H1 (cell line): ENCODE measurements around the gene MKKS. TPM values are rescaled to one million over a fixed set of nuclear protein-coding genes. Genes with fewer than 3 reads are reported as not detected.

Experiments used
- CTCF ChIA-PET: fragments of 300-600 bp; sonication (Branson Sonifier 250); formaldehyde crosslinking; loops from one replicate; lab custom pipeline; 2021; ENCODE audit not compliant: partially characterized antibody; lab: Charles Lee
- POLR2A ChIA-PET: fragments of 300-600 bp; sonication (Branson Sonifier 250); formaldehyde crosslinking; loops from one replicate; lab custom pipeline; 2021; ENCODE audit warnings: inconsistent platforms; ENCODE audit not compliant: partially characterized antibody; lab: Charles Lee
- DNase-seq, 2 experiments: peaks; one replicate each; pipeline versions ENCODE4 v3.0.0 to v3.0.0-alpha.2; 2010 to 2022; ENCODE audit warnings: low spot score in 2 of 2, low read depth in 1 of 2, mixed read lengths in 1 of 2
- FAIRE-seq: peaks from 2 replicates; lab custom pipeline; 2011; peaks lifted over from hg19 to GRCh38; lab: Jason Lieb, UNC
- H2AFZ ChIP-seq: 2 replicates; pipeline ENCODE4 v1.8.1; 2012; ENCODE audit warnings: low read length, inconsistent platforms
- H2AK5ac ChIP-seq: 2 replicates; pipeline ENCODE4 v1.6.1; 2013; ENCODE audit warnings: low read depth, low read length
- H2BK120ac ChIP-seq: replicated peaks from 2 replicates; pipeline ENCODE3; 2013; ENCODE audit warnings: low read depth, low read length, inconsistent platforms
- H2BK12ac ChIP-seq: 2 replicates; pipeline ENCODE4 v1.6.1; 2013; ENCODE audit warnings: low read depth, low read length
- H2BK15ac ChIP-seq: 2 replicates; pipeline ENCODE4 v1.6.1; 2013; ENCODE audit warnings: low read length
- H2BK20ac ChIP-seq: 2 replicates; pipeline ENCODE4 v1.6.1; 2013; ENCODE audit warnings: low read length
- H2BK5ac ChIP-seq: 2 replicates; pipeline ENCODE4 v1.6.1; 2013; ENCODE audit warnings: low read depth, low read length
- H3K14ac ChIP-seq: 2 replicates; pipeline ENCODE4 v1.6.1; 2013; ENCODE audit warnings: inconsistent platforms; ENCODE audit not compliant: insufficient read length
- H3K18ac ChIP-seq: 2 replicates; pipeline ENCODE4 v1.6.1; 2013; ENCODE audit warnings: low read length; ENCODE audit errors: extremely low read depth
- H3K23ac ChIP-seq: 2 replicates; pipeline ENCODE4 v1.6.1; 2013; ENCODE audit warnings: inconsistent platforms; ENCODE audit not compliant: insufficient read length
- H3K23me2 ChIP-seq: 2 replicates; pipeline ENCODE4 v1.6.1; 2013; ENCODE audit warnings: low read depth, low read length
- H3K27ac ChIP-seq: 2 replicates; pipeline ENCODE4 v1.6.1; 2011; ENCODE audit warnings: low read depth, low read length, inconsistent platforms
- H3K27me3 ChIP-seq, 4 experiments: replicated peaks in 1 of 4; 1 replicate in 1 of 4; 2 replicates in 3 of 4; pipeline versions ENCODE4 v1.6.1 to v1.8.1; 2011 to 2013; ENCODE audit warnings: low read length in 3 of 4, mild to moderate bottlenecking in 3 of 4, inconsistent platforms in 2 of 4, mixed read lengths in 2 of 4, moderate library complexity in 1 of 4; ENCODE audit not compliant: control insufficient read depth in 3 of 4, insufficient read depth in 3 of 4; ENCODE audit errors: extremely low read depth in 1 of 4
- H3K36me3 ChIP-seq, 4 experiments: 2 replicates each; pipeline versions ENCODE4 v1.6.1 to v1.8.1; 2011 to 2013; ENCODE audit warnings: mild to moderate bottlenecking in 4 of 4, low read length in 3 of 4, moderate library complexity in 2 of 4, control low read depth in 1 of 4, inconsistent platforms in 1 of 4; ENCODE audit not compliant: insufficient read depth in 4 of 4, control insufficient read depth in 2 of 4
- H3K4ac ChIP-seq: replicated peaks from 2 replicates; pipeline ENCODE3; 2013; ENCODE audit warnings: low read length, low read depth, mixed read lengths, inconsistent platforms; ENCODE audit not compliant: insufficient read length
- H3K4me1 ChIP-seq, 4 experiments: replicated peaks in 1 of 4; 1 replicate in 1 of 4; 2 replicates in 3 of 4; pipeline versions ENCODE4 v1.6.1 to v1.8.1; 2011 to 2013; ENCODE audit warnings: low read length in 3 of 4, inconsistent platforms in 2 of 4, mixed read lengths in 1 of 4; ENCODE audit not compliant: insufficient read depth in 4 of 4, control insufficient read depth in 3 of 4
- H3K4me2 ChIP-seq, 2 experiments: 2 replicates each; pipeline versions ENCODE4 v1.6.1 to v1.8.1; 2011 to 2013; ENCODE audit warnings: low read depth in 2 of 2, low read length in 2 of 2, control low read depth in 1 of 2, inconsistent platforms in 1 of 2, mild to moderate bottlenecking in 1 of 2; ENCODE audit not compliant: insufficient read depth in 1 of 2
- H3K4me3 ChIP-seq, 4 experiments: fragments of 200-600, 300-600 bp in 1 of 4; sonication (generic), shearing (Covaris generic), sonication (Bioruptor Twin) in 1 of 4; 2 replicates each; pipeline versions ENCODE4 v1.5.1 to v1.8.1; 2011 to 2016; ENCODE audit warnings: low read length in 4 of 4, low read depth in 3 of 4, control low read depth in 2 of 4, inconsistent platforms in 2 of 4, mild to moderate bottlenecking in 2 of 4, mixed read lengths in 1 of 4, moderate library complexity in 1 of 4; ENCODE audit not compliant: insufficient read depth in 2 of 4; ENCODE audit errors: extremely low read depth in 1 of 4
- H3K56ac ChIP-seq: replicated peaks from 2 replicates; pipeline ENCODE3; 2013; ENCODE audit warnings: low read depth, mild to moderate bottlenecking, mixed read lengths, low read length, inconsistent platforms; ENCODE audit not compliant: insufficient read length
- H3K79me1 ChIP-seq: 2 replicates; pipeline ENCODE4 v1.6.1; 2013; ENCODE audit warnings: low read depth, low read length, control low read depth
- H3K79me2 ChIP-seq, 2 experiments: 2 replicates each; pipeline versions ENCODE4 v1.6.1 to v1.8.1; 2012 to 2013; ENCODE audit warnings: low read length in 2 of 2, mild to moderate bottlenecking in 2 of 2, inconsistent platforms in 1 of 2; ENCODE audit not compliant: insufficient read depth in 2 of 2, control insufficient read depth in 1 of 2
- H3K9ac ChIP-seq, 4 experiments: replicated peaks in 1 of 4; 1 replicate in 1 of 4; 2 replicates in 3 of 4; pipeline versions ENCODE4 v1.6.1 to v1.8.1; 2011 to 2013; ENCODE audit warnings: low read depth in 3 of 4, low read length in 3 of 4, control low read depth in 2 of 4, mild to moderate bottlenecking in 2 of 4, moderate library complexity in 2 of 4, inconsistent platforms in 1 of 4; ENCODE audit errors: extremely low read depth in 1 of 4
- H3K9me3 ChIP-seq, 2 experiments: 2 replicates each; pipeline versions ENCODE4 v1.6.1 to v1.8.1; 2012 to 2013; ENCODE audit warnings: mild to moderate bottlenecking in 2 of 2, moderate library complexity in 2 of 2, control low read depth in 1 of 2, inconsistent platforms in 1 of 2, low read depth in 1 of 2, low read length in 1 of 2, mixed read lengths in 1 of 2; ENCODE audit not compliant: insufficient read depth in 2 of 2
- H4K20me1 ChIP-seq, 2 experiments: replicated peaks in 1 of 2; 2 replicates each; pipeline versions ENCODE3 to v1.8.1; 2011 to 2013; ENCODE audit warnings: inconsistent platforms in 2 of 2, low read length in 2 of 2, mild to moderate bottlenecking in 1 of 2; ENCODE audit not compliant: insufficient read depth in 2 of 2, control insufficient read depth in 1 of 2
- H4K5ac ChIP-seq: 2 replicates; pipeline ENCODE4 v1.6.1; 2013; ENCODE audit warnings: low read length, low read depth, mixed read lengths, inconsistent platforms; ENCODE audit not compliant: insufficient read length
- H4K8ac ChIP-seq: 2 replicates; pipeline ENCODE4 v1.8.0; 2013; ENCODE audit warnings: mild to moderate bottlenecking, moderate library complexity, low read length, inconsistent platforms; ENCODE audit not compliant: insufficient read depth; ENCODE audit errors: extremely low read depth
- H4K91ac ChIP-seq: replicated peaks from 2 replicates; pipeline ENCODE3; 2013; ENCODE audit warnings: low read length, mixed read lengths, inconsistent platforms; ENCODE audit not compliant: insufficient read length
- CHD1 ChIP-seq: IDR thresholded peaks from 2 replicates; pipeline ENCODE4 v1.6.1; 2012; ENCODE audit warnings: low read depth, low read length, improper control_type of control experiment
- FOSL1 ChIP-seq: IDR thresholded peaks from 2 replicates; pipeline ENCODE4 v1.6.1; 2011; ENCODE audit warnings: mild to moderate bottlenecking, low read depth, low read length, moderate library complexity; ENCODE audit not compliant: insufficient read depth
- GTF2F1 ChIP-seq: IDR thresholded peaks from 2 replicates; pipeline ENCODE4 v1.6.1; 2012; ENCODE audit warnings: low read depth, low read length, improper control_type of control experiment, borderline replicate concordance
- HDAC2 ChIP-seq, 2 experiments: fragments of 300-600 bp in 1 of 2; sonication (generic) in 1 of 2; IDR thresholded peaks; 2 replicates each; pipeline ENCODE4 v1.6.1; 2011 to 2012; ENCODE audit warnings: low read depth in 2 of 2, low read length in 2 of 2, mild to moderate bottlenecking in 2 of 2, moderate library complexity in 2 of 2, borderline replicate concordance in 1 of 2, inconsistent platforms in 1 of 2
- KDM1A ChIP-seq: fragments of 200-600, 300-600 bp; sonication (generic); IDR thresholded peaks from 2 replicates; pipeline ENCODE4 v1.7.1; 2016; ENCODE audit warnings: mild to moderate bottlenecking, low read length, borderline replicate concordance
- KDM5A ChIP-seq: fragments of 200-600 bp; IDR thresholded peaks from 2 replicates; pipeline ENCODE4 v1.7.1; 2012; ENCODE audit warnings: mild to moderate bottlenecking, low read length, inconsistent platforms, mixed read lengths
- NRF1 ChIP-seq: IDR thresholded peaks from 2 replicates; pipeline ENCODE4 v1.6.1; 2011; ENCODE audit warnings: mild to moderate bottlenecking, low read depth, low read length, improper control_type of control experiment
- RXRA ChIP-seq: IDR thresholded peaks from 2 replicates; pipeline ENCODE4 v1.6.1; 2011; ENCODE audit warnings: low read depth, mild to moderate bottlenecking, low read length, moderate library complexity; ENCODE audit not compliant: insufficient read depth
- SIX5 ChIP-seq: IDR thresholded peaks from 2 replicates; pipeline ENCODE4 v1.6.1; 2011; ENCODE audit warnings: mild to moderate bottlenecking, low read depth, low read length
- SP1 ChIP-seq: IDR thresholded peaks from 2 replicates; pipeline ENCODE4 v1.6.1; 2011; ENCODE audit warnings: low read depth, low read length
- SP2 ChIP-seq: IDR thresholded peaks from 2 replicates; pipeline ENCODE4 v1.6.1; 2012; ENCODE audit warnings: mild to moderate bottlenecking, low read length, inconsistent platforms
- SRF ChIP-seq: IDR thresholded peaks from 2 replicates; pipeline ENCODE4 v1.6.1; 2011; ENCODE audit warnings: mild to moderate bottlenecking, low read depth, low read length, moderate library complexity
- ZNF274 ChIP-seq: IDR thresholded peaks from 2 replicates; pipeline ENCODE4 v1.7.0; 2012; ENCODE audit warnings: low read length, borderline replicate concordance; ENCODE audit errors: extremely low read depth
- WGBS, 2 experiments: shearing (Covaris generic) in 1 of 2; methylation state at CpG; one replicate each; pipeline versions ENCODE4 v1.1.6 to v1.1.7; 2013 to 2015; ENCODE audit warnings: low lambda C conversion rate in 2 of 2, mixed read lengths in 2 of 2, inconsistent platforms in 1 of 2, low coverage in 1 of 2, missing lambda C conversion rate in 1 of 2; ENCODE audit not compliant: insufficient replicate concordance in 2 of 2, insufficient coverage in 1 of 2, insufficient read length in 1 of 2; ENCODE audit errors: extremely low coverage in 1 of 2, missing lambda C conversion rate in 1 of 2; 5-methylcytosine and 5-hydroxymethylcytosine counted together
- polyA plus RNA-seq, 7 experiments: library from polyadenylated mRNA; depleted of rRNA in 3 of 7; stranded (reverse) in 5 of 7; unstranded in 2 of 7; fragments of >200 nt in 5 of 7; fragments of 200-250 nt in 2 of 7; gene quantifications; 1 replicate in 5 of 7; 2 replicates in 1 of 7; 4 replicates in 1 of 7; pipeline versions ENCODE4 v1.2.1 to v1.2.3, GENCODE V29; 2011 to 2013; ENCODE audit warnings: missing spikeins in 2 of 7, mixed read lengths in 2 of 7
- total RNA-seq: library from RNA; stranded (reverse); fragmentation: NEBNext Ultra II Directional; extraction: Animal tissue kit (Norgen Biotek cat#: 25700); gene quantifications from 2 replicates; pipeline ENCODE4 v1.2.1, GENCODE V29; 2021

MKKS gene
- total and polyA plus RNA-seq, 2 of the 8 experiments (the other 6 are each of a cell fraction or from before 2014, with no cell fraction given), result 15.9 to 24.8 TPM

DNA sequence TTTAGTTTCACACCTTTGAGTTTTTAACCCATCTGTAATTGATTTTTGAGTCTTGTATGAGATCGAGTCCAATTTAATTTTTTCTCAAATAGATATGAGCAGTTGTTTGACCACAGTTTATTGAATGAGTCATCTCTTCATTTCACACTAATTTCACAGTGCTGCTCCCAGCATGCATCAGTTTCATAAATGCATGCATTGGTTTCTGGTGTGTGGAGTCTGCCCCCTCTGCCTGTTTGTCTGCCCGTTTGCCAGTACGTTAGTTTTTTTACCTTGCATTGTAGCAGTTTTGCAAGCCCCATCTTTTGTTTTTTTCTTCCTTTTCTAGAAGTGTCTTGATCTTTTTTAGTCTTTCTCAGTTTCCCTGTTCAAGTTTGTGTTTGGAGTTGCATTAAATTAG, 13.0 kb upstream of the MKKS start:
- POLR2A ChIA-PET, result no interaction called here
- no peak for FAIRE-seq
- H4K8ac ChIP-seq, result no peak overlapping the region
- H2AFZ ChIP-seq, result no peak overlapping the region
- H4K5ac ChIP-seq, result no peak overlapping the region
- no peak overlapping the region for H3K9ac ChIP-seq
- H3K4me1 ChIP-seq, result peaks cover 0 to 5% (median 2%) of the 10 kb centered on the region in 4 experiments; a peak in 2 of 7 replicates
- H2BK120ac ChIP-seq, result no peak overlapping the region
- H3K79me2 ChIP-seq, result peaks cover 0 to 23% of the 10 kb centered on the region in 2 experiments; a peak in 3 of 4 replicates
- H3K4me3 ChIP-seq, result no peak overlapping the region
- no peak overlapping the region for H2BK12ac ChIP-seq
- no peak overlapping the region for H3K56ac ChIP-seq
- H3K27ac ChIP-seq, result no peak overlapping the region
- no peak overlapping the region for H4K91ac ChIP-seq
- 93% methylated on average over 3 of the region's 3 CpGs; no CpG with 5 or more reads in 1 of the 2 experiments for WGBS, 2 experiments
- no peak overlapping the region for H3K14ac ChIP-seq
- CTCF ChIA-PET, result no interaction called here
- no peak overlapping the region for H2BK15ac ChIP-seq
- H2BK5ac ChIP-seq, result no peak overlapping the region
- H3K9me3 ChIP-seq, result no peaks in the 10 kb centered on the region
- no peak for DNase-seq
- no peak overlapping the region for H3K18ac ChIP-seq
- no peak overlapping the region for H2AK5ac ChIP-seq
- no peaks in the 10 kb centered on the region for H3K27me3 ChIP-seq
- no peak overlapping the region for H3K4ac ChIP-seq
- no peaks in the 10 kb centered on the region for H3K36me3 ChIP-seq
- H3K23ac ChIP-seq, result no peak overlapping the region
- H4K20me1 ChIP-seq, result peaks cover 0 to 3% of the 10 kb centered on the region in 2 experiments
- no peak overlapping the region for H2BK20ac ChIP-seq
- H3K23me2 ChIP-seq, result no peaks in the 10 kb centered on the region
- H3K79me1 ChIP-seq, result peaks cover 5% of the 10 kb centered on the region
- H3K4me2 ChIP-seq, result no peak overlapping the region
- TF ChIP-seq RXRA (no peak), KDM5A (no peak), ZNF274 (no peak), GTF2F1 (no peak), CHD1 (no peak), FOSL1 (no peak), NRF1 (no peak), SIX5 (no peak), KDM1A (no peak), HDAC2 (IDR thresholded peaks at IDR 0.05; ENCODE audit: borderline replicate concordance in 1 of 2, low read depth in 2 of 2, low read length in 2 of 2) (no peak), SRF (no peak), SP1 (no peak), SP2 (no peak)
